Retina (tissue), 1 donor: ENCODE data around the gene SH3RF2.
A peak's percentile ranks its signal among the peaks of the same experiment; 100 is the strongest.

Source experiments
- DNase-seq: peaks from one replicate; pipeline ENCODE4 v3.0.0-alpha.2; 2016

The SH3RF2 gene

DNA sequence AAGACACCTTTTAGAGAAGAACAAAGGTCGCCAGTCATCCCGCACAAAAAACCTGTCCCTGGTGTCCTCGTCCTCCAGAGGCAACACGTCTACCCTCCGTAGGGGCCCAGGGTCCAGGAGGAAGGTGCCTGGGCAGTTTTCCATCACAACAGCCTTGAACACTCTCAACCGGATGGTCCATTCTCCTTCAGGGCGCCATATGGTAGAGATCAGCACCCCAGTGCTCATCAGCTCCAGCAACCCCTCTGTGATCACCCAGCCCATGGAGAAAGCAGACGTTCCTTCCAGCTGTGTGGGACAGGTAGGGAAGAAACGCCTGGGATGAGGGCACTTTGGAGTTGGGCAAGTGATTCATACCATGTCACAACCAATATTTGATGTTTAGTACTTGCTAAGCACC, 77.4 kb downstream of the SH3RF2 start:
- DNase-seq = no peak

DNA sequence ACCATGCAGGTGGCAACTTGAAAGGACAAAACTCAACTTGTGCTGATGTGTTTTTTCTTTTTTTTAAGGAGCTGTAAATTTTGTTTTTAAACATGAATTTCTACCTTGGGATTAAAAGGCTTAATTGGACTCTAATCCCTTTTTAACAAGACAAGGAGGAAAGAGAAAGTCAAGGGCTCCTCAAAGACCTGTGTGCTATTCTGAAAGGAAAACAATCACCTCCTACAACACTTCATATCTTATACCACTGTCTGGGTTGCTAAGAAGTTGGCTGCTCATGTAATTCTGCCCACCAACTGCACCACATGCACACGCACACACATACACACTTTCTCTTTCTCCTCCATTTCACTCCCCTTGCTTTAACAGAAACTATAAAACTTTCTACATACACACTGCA, 78.6 kb downstream of the SH3RF2 start:
- no peak for DNase-seq

DNA sequence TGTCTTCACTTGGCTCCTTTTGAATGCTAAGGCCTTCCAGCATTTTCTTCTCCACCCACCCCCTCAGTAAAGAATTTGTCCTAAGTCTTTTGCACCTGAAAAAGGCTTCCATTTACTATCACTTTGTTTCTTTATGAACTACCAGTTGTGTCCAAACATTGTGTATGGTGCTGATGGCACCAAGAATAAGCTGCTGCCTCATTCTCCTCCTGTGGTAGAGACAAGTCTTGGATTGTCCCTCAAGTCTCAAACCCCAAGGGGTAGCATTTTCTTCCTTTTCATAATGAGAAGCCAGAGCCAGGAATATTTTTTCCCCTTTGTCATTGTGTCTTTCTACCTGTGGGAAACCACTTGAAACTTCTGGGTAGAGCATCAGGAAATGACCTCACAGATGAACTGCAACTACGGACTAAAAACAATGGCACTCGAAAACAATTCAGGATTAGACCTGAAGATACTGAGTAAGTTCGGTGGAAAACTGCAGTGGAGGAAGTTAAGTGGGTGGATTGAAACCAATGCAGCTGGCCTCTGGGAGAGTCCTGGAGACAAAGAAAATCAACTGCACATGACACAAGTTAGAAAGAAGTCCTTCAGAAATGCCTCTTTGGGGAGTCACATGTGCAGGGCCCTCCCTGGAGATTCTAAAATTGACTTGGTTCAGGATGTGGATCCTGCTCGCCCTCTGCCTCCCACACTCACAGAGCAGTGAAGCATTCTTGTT, 80.5 kb downstream of the SH3RF2 start:
- no peak for DNase-seq

DNA sequence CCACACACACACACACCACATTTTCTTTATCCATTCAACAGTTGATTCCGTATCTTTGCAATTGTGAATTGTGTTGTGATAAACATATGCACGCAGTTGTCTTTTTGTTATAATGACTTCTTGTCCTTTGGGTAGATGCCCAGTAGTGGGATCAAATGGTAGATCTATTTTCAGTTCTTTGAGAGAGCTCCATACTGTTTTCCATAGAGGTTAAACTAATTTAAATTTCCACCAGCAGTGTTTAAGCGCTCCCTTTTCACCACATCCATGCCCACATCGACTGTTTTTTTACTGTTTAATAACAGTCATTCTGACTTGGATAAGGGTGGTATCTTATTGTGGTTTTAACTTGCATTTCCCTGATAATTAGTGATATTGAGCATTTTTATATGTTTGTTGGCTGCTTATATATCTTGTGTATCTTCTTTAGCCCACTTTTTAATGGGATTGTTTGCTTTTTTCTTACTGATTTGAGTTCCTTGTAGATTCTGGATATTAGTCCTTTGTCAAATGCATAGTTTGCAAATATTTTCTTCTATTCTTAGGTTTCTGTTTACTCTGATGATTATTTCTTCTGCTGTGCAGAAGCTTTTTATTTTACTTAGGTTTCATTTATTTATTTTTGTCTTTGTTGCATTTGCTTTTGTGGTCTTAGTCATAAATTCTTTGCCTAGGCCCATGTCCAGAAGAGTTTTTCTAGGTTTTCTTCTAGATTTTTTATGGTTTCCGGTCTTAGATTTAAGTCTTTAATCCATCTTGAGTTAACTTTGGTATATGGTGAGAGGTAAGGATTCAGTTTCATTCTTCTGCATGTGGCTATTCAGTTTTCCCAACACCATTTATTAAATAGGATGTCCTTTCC, 82.4 kb downstream of the SH3RF2 start:
- no peak for DNase-seq

DNA sequence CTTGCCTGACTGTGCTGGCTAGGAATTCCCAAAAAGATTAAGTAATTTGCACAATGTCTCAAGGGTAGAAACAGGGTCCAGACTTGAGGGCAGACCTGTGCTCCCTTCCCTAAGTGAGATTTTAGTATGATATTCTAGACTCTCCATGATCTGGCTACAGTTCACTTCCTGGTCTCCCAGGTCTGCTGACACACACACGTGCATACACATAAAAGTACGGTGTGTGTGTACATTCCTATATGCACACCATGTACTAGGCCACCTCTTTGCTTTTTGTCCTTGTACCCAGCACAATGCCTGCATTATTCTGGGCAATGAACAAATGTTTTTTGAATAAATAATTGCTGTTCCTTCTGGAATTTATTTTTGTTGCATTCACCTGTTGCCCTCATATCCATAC, 83.7 kb downstream of the SH3RF2 start:
- DNase-seq = no peak

DNA sequence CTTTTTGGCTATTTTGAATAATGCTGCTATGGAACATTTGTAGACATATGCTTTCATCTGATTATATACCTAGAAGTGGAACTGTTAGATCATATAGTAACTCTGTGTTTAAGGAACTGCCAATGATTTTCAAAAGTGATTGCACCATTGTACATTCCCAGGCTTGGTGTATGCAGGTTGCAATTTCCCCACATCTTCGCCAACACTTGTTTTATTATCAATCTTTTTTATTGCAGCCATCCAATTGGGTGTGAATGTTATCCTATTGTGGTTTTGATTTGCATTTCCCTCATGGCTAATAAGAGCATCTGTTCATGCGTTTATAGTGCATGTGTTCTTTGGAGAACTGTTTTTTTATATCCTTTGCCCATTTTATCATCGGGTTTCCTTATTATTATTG, 87.7 kb downstream of the SH3RF2 start:
- no peak for DNase-seq

DNA sequence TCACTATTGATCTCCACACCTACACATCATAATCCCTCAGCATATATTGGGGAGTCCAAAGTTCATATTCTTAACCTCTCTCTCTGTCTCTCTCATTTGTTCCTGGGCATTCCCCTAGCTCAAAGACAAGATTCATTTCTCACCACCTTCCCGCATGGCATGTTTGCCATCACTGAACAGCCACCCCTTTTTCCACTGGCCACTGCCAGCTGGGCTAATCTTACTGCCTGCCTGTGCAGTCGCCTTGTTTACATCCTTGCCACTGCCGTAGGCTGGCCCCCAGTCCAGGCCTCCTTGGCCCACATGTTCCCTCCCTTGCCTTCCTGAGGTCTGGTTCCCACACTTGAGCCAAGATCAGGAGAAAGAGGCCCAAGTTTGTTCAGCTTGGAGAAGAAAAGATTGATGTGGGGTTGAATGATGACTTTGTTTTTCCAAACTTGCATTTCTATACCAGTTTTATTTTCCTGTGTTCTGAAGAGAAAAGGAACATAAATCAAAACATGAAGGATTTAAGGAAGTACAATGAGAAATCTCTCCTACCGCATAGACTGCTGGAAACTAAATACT, 88.8 kb downstream of the SH3RF2 start:
- DNase-seq = no peak

DNA sequence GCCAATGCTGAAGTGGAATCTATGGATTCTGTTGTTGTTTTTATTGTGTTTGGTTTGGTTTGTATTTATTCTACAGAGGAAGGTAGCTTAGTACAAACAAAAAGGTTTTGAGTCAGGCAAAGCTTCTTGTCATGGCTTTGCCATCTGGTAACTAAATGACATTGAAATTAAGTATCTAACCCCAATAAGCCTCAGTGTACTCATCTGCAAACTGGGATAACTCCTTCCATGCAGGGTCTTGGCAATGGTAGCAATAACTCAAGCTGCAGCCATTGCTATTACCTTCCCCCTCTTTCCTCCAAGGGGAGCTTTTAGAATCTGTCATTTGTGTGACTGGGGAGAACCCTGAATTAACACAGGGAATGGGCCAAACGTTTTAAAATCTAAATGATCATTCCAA, 89.3 kb downstream of the SH3RF2 start:
- DNase-seq = no peak

DNA sequence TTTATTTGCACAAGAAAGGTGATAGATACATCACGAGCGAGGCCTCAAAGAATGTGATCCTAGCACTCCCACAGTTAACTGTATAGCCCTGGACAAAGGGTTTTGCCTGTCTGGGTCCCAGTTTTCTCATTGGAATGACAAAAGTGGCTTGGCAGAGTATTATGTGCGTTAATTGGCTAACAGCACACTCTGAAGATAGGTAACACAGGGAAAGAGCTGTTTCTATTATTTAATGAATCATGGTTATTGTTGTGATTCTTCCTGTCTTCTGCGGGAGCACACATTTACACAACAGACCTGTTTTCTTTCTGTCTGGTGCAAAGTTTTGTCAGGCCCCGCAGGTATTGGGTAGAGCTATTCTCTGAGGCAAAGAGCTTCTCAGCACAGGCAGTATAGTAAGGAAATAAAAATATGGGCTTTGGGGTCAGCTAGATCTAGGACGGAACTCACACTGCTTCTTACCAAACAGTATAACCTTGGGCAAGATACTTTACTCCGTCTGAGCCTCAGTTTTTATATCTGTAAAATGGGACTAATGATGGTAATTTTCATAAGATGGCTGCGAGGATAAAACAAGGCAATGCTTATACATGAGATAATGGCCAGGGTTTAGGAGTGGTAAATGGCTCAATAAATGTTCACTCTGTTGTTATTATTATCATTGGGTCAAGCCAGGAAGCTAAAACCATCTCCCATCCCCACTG, 90.1 kb downstream of the SH3RF2 start:
- DNase-seq = no peak

DNA sequence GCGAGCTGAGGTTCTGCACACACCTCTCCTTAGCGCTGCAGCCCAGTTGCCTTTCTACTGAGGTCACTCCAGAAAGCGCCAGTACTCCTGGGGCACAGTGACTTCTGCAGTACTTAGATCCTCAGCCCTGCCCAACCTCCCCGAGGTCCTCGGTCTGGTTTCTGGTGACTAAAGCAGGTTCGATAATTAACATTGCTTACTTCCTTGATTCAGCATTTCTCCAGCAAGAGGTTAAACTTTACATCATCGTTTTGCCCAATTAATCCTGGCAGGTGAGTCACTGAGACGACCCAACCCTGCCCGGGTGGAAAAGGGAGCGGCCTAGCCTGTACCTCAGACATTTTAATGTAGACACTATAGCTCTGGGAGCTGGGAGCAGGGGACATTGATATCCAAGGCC, 91.4 kb downstream of the SH3RF2 start:
- DNase-seq = no peak

DNA sequence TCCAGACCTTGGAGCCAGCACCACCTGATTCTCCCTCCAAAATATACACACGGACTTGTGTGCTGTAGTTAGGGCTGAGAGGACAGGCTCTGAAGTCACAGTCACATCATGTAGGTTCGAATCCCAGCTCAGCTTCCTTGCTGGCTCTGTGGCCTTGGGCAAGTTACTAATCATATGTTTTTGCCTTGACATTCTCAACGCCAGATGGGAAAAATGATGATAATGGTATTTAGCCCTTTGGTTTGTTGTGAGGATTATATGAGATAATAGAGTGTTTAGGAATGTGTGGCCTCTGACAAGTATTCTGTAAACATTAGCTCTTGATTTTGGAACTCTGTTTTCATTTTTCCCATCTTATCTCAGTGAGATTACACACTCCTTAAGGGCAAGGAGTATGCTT, 96.5 kb downstream of the SH3RF2 start:
- no peak for DNase-seq

DNA sequence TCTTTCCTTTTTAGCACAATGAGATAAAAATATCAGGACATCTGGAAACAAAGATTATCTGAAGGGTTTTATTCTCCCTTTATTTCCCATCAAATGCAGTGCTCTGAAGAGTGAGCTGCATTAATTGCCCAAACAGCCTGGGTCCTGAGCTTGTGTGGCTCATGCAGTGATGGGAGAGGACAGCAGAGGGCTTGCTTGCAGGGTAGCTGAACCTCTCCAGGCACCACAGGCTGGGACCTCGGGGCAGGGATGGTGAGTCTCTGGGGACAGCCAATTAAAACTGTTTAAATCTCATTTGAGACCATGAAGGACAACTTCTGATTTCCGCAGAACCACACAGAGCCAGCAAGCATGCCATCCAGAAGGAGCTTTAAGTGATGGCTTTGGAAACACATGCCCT, 97.7 kb downstream of the SH3RF2 start:
- DNase-seq = no peak

DNA sequence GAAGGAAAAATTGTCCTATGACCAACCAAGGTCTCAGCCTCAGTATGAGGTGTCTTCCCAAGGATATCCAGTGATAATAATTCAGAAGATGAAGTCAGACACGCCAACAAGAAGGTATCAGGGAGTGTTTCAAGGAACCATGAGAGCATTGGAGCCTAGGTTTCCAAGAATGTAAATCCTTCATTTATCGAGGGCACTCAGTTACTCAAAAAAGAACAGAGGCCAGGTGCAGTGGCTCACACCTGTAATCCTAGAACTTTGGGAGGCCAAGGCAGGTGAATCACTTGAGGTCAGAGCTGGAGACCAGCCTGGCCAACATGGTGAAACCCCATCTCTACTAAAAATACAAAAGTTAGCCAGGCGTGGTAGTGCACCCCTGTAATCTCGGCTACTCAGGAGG, 98.2 kb downstream of the SH3RF2 start:
- DNase-seq = no peak

DNA sequence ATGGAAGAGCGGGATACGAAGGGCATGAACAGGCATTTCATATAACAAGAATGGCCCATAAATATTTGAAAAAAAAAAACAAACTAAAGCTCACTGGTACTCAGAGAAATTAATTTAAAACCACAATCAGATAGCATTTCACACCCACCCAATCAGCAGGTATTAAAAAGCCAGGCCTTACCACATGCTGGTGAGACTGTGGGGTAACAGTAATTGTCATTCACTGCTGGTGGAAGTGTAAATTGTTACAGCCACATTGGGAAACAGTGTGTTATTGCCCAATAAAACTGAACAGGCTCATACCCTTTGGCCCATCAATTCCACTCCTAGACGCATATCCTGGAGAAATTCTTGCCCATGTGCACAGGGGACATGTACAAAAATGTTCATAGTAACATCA, 103.0 kb downstream of the SH3RF2 start:
- no peak for DNase-seq

DNA sequence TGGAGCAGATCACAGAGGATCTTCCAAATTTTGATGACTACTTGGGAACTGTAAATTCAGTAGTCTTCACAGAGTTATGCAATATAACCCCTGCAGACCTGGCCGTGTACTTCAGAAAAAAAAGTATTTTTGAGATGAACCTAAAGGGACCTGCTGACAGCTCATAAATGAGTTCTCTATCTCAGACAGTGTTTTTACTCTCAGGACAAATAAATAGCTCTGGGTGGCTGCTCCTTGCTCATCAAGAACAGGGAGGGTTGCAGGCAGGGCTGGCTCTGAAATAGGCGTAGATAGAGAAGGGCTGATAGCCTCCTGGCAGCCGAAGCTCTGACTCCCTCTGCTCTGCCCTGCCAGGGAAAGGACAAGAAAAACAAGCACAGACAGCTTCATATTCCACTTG, 104.1 kb downstream of the SH3RF2 start:
- no peak for DNase-seq

DNA sequence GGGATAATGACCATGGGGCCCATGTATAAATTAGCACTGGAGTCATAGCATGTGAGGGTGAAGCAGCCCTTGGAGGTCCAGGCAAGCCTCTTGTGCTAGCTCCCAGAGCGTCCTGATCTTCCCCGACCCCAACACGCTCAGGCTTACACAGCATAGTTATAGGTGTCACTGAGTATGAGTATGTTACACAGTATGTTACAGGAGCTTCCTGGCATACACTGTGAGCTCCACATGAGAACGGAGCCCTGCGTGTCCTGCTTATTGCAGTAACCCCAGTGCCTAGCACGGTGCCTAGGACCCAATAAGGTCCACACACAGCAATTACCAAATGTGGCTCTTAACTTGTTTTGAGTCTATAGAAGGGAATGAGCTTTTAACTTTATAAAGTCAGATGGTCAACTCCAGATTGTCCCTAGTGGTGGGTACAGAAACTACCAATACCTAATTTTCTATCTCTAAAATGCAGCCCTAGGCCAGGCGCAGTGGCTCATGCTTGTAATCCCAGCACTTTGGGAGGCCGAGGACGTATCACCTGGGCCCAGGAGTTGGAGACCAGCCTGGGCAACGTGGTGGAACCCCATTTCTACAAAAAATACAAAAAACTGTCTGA, 104.9 kb downstream of the SH3RF2 start:
- no peak for DNase-seq

DNA sequence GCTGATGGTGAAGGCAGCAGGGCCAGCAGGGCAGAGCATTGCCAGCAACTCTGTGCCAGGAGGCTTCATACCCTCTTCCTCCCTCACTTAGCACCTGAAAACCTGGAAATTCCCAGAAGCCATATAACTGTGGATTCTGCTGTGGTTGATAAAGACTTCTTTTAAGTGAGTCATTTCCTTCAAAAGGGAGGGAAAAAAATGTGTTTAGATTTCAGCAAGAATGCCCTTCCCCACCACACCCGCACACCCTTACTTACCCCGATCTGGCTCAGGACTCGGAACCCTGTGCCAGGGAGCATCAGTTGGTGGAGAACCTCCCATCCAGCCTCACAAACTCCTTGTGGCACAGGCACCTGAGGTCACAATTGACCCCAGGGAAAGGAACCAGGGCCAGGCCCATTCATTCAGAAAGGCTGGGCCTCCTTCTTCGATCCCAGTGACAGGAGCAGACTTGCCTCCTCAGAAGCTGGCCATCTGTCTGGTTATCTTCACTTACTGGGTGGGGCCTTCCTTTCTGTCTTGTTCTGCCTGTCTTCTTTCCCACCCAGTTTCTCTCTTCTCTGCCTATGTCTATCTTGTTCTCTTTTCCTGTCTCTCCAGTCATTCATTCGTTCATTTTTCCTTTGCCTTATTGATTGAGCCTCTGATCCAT, 106.4 kb downstream of the SH3RF2 start:
- no peak for DNase-seq

DNA sequence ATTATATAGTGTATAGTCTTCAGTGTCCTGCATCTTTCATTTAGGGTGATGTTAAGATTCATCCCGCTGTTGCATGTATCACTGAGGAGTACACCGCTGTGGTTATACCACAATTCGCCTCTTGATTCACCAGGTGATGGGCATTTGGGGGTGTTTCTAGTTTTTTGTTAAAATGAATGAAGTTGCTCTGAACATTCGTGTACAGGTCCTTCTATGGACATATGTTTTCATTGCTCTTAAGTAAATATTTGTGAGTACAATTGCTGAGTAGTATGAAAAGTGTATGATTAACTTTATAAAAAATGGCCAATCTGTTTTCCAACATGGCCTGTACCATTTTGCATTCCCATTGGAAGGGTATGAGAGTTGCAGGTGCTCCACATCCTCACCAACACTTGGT, 107.3 kb downstream of the SH3RF2 start:
- no peak for DNase-seq

DNA sequence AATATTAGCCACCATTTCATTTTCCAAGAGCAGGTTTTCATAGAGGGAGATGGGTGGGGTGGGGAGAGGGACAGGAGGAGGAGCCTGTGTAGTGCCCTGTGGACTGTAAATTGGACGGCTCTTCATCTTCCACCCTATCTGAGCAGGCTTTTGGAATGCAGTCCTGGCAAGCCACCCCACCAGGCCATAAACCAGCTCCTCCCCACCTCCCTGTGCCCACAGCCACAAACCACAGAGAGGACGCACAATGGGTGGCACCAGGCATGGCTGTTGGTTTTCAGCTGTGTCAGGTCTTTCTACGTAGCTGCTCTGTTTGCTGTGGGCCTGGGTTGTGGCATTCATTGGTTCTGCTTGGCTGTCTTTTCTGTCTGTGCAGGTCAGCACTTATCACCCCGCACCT, 111.0 kb downstream of the SH3RF2 start:
- DNase-seq = no peak

DNA sequence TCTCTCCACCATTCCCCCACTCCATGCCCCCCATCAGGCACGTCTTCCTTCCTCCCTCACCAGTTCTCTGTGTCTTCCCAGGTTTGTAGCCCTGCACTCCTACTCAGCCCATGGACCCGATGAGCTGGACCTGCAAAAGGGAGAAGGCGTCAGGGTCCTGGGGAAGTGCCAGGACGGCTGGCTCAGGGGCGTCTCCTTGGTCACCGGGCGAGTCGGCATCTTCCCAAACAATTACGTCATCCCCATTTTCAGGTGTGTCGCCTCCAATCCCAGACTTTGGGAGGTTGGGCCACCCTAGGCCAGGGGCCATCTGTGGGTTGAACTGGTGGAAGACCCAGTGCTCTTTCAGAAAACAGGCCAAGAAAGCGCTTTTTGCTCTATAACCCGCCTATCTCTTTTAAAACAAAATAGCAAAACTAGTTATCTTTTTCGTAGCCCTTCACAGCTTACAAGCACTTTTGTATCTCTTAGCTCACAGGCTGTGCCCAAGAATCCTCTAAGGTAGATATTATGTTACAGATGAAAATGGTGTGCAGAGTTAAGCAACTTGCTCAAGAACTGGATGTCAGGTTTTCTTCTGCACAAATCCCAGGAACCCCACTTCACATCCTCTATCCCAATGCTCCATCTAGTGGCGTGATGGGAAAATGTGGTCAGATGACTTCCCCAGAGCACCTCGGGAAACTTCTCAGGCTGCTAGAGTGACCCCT, 112.8 kb downstream of the SH3RF2 start:
- DNase-seq = peak; percentile 78

DNA sequence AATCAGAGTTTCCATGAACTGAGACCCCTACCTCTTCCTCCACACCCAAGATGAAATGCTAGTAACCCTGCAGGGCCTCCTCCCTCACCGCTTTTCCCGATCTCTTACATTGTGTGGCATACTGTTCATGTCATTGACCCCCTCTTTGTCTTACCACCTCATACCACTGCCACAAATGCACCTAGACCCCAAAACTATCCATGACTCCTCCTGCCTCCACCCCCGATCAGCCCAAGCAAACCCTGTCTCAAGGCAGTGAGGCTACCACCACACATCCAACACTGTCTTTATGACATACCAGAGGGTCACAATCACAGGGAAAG, 113.3 kb downstream of the SH3RF2 start:
- no peak for DNase-seq

DNA sequence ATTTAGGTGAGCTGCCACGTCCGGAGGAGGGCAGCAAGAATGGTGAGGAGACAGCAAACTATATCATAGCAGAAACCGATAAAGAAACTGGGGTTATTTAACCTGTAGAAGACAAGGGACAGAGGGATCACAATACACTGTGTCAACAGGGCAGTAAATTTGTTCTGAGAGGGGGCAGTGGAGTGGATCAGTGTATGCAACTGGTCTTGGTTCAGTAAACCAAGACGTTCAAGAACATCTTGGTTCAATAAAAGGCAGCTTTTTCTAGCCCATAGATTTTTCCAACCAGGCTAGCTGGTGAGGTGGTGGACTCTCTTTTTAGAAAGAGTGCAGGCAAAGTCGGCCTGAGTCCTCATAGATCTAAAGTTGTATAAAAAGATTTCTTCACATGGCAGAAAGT, 113.7 kb downstream of the SH3RF2 start:
- DNase-seq = no peak
